GM12865 (cell line): Measurements from ENCODE around the gene TANGO2.
A peak's percentile ranks its signal among the peaks of the same experiment; 100 is the strongest.

Experiments
- DNase-seq: peaks from one replicate; pipeline ENCODE4 v3.0.0; 2010; ENCODE audit warnings: low read depth
- H3K4me3 ChIP-seq: 2 replicates; pipeline ENCODE4 v1.5.1; 2011; ENCODE audit warnings: mild to moderate bottlenecking, low read depth, low read length, control low read depth
- CTCF ChIP-seq: IDR thresholded peaks from 2 replicates; pipeline ENCODE4 v1.5.1; 2011; ENCODE audit warnings: low read length, control low read depth, low read depth, inconsistent platforms; ENCODE audit not compliant: insufficient read depth; ENCODE audit errors: missing control alignments

The TANGO2 gene

GRCh38 chr22:20111689-20112622 lies 91.0 kb downstream of the TANGO2 start:
- TF ChIP-seq CTCF: no peak
- DNase-seq: no peak
- no peak overlapping the region for H3K4me3 ChIP-seq

GRCh38 chr22:20112623-20113511 lies 92.0 kb downstream of the TANGO2 start:
- no peak for DNase-seq
- no peak overlapping the region for H3K4me3 ChIP-seq
- no peak for TF ChIP-seq CTCF

GRCh38 chr22:20113551-20114310 lies 92.8 kb downstream of the TANGO2 start:
- no peak for DNase-seq
- no peak for TF ChIP-seq CTCF
- H3K4me3 ChIP-seq: no peak overlapping the region

- no peak overlapping the region for H3K4me3 ChIP-seq
- TF ChIP-seq CTCF: no peak
- DNase-seq: no peak
Measured at GRCh38 chr22:20114506-20115475, 93.9 kb downstream of the TANGO2 start.

GRCh38 chr22:20115691-20116375 lies 94.9 kb downstream of the TANGO2 start, which contains the start of gene RANBP1:
RANBP1 (plus strand) TSS chr22:20116104; CDS start chr22:20116185, 81 bp downstream.
- DNase-seq: no peak
- peak within 1 kb of the TSS; percentile 86 for H3K4me3 ChIP-seq
- no peak for TF ChIP-seq CTCF
